IPS-NIHi7 (cell line): ENCODE data around the gene NLN.

Experiments used
- DNase-seq: peaks from one replicate; pipeline ENCODE4 v3.0.0; 2012; ENCODE audit warnings: mixed read lengths; ENCODE audit errors: extremely low spot score

NLN gene

DNA sequence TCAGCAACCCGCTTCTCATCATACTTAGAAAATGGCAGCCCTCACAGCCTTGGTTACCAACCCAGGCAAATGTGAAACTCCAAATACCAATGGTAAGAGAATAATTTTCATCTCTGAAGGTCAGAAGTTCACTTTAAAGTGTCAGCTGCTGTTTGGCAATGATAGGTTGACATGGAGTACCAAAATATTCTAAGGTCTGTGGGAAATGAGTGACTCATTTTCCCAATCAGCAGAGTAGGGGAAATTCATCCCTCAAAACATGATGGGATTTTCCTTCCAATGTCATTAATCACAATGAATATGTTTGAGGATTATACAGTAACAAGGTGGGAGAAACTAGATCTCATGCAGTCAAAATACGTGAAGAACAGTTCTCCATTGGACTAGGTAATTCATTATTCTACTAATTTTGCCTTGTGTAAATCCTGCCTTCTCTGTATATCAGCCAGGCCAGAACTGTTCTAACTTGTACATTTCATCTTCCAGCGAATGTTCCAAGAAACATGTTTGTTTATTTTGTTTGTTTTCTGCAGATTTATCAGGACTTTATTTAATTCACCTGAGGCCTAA lies 151.3 kb downstream of the NLN start:
- no peak for DNase-seq

DNA sequence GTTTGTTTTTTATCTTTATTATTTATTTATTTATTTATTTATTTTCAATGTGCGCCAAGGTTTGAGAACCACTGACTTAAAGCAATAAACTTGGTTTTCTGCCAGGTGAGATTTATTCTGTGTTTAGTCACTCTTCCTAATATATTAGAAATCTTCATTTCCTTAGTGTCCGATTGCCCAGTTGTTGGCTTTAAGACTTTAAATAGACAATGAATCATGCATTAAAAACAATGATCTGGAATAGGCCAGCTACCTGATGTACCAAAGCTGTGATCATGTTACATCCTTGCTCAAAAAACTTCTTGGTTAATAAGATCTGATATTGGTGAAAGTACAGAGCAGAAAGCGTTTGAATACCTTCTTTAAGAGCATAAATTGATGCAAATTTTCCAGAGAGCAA lies 152.2 kb downstream of the NLN start:
- DNase-seq = no peak

DNA sequence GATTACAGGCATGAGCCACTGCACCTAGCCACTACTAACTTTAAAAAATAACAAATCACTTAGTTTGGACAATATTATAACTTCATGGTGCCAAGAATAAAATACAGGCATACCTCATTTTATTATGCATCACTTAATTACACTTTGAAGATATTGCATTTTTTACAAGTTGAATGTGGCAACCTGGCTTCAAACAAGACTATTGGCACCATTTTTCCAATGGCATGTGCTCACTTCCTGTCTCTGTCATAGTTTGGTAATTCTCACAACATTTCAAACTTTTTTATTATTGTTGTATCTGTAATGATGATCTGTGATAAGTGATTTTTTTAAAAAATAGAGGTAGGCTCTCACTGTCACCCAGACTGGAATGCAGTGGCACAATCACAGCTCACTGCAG lies 154.5 kb downstream of the NLN start:
- DNase-seq = no peak

- no peak for DNase-seq
Observed at GRCh38 chr5:65876970-65877369, 155.0 kb downstream of the NLN start.
